ENCODE results near the gene TXN. TPM values are rescaled to one million over a fixed set of nuclear protein-coding genes. Genes with fewer than 3 reads are reported as not detected.

Gene TXN
- total RNA-seq, 4 donors from 2014 or later, result 85.5 to 274 (median 123) TPM

GRCh38 chr9:110207071-110207641, 49.2 kb downstream of the TXN start:
- TF ChIP-seq CTCF (IDR thresholded peaks at IDR 0.05; ENCODE audit: low read depth), result no peak

- no peak for TF ChIP-seq CTCF (IDR thresholded peaks at IDR 0.05; ENCODE audit: low read depth)
Observed at GRCh38 chr9:110206389-110206788, 49.9 kb downstream of the TXN start.

GRCh38 chr9:110202232-110202631, 54.1 kb downstream of the TXN start:
- TF ChIP-seq CTCF (IDR thresholded peaks at IDR 0.05; ENCODE audit: low read depth), result no peak

GRCh38 chr9:110199643-110200042, 56.7 kb downstream of the TXN start:
- TF ChIP-seq CTCF (IDR thresholded peaks at IDR 0.05; ENCODE audit: low read depth), result no peak

- TF ChIP-seq CTCF (IDR thresholded peaks at IDR 0.05; ENCODE audit: low read depth), result no peak
Observed at GRCh38 chr9:110198357-110198756, 58.0 kb downstream of the TXN start.

- TF ChIP-seq CTCF (IDR thresholded peaks at IDR 0.05; ENCODE audit: low read depth), result no peak
Observed at GRCh38 chr9:110197330-110198187, 58.7 kb downstream of the TXN start.

Other genes with a start within 250 kb of the TXN start
- not detected for gene C9orf152, start 48.3 kb downstream of the TXN start, total RNA-seq
- gene TXNDC8, start 81.4 kb upstream of the TXN start, total RNA-seq, result not detected